B cell (primary cell): ENCODE measurements around the gene NUDT4. TPM values are rescaled to one million over a fixed set of nuclear protein-coding genes. Genes with fewer than 3 reads are reported as not detected.

Experiments used
- ATAC-seq: fragments of 200-7000 bp; cut with Tn5 transposase; one replicate; pipeline ENCODE4 v1.10.0; 2021; ENCODE audit warnings: low read depth, mild to moderate bottlenecking, moderate number of reproducible peaks, moderate library complexity
- CTCF ChIA-PET: fragments of 350-600 bp; sonication (Branson Sonifier 250); formaldehyde crosslinking; loops from one replicate; lab custom pipeline; 2021; ENCODE audit warnings: antibody characterized with exemption, inconsistent platforms; lab: Charles Lee
- POLR2A ChIA-PET: fragments of 350-600 bp; sonication (Branson Sonifier 250); formaldehyde crosslinking; loops from one replicate; lab custom pipeline; 2021; ENCODE audit warnings: antibody characterized with exemption; lab: Charles Lee
- DNase-seq: peaks from one replicate; pipeline ENCODE4 v3.0.0; 2013
- H2AFZ ChIP-seq: 2 replicates; pipeline ENCODE4 v1.6.1; 2012; ENCODE audit warnings: mild to moderate bottlenecking, low read depth, low read length; ENCODE audit not compliant: insufficient read depth, poor library complexity, severe bottlenecking
- H3K27ac ChIP-seq, 2 donors: 1 replicate in 1 of 2; 2 replicates in 1 of 2; pipeline ENCODE4 v1.5.1; 2012 to 2013; ENCODE audit warnings: low read length in 2 of 2, mild to moderate bottlenecking in 2 of 2, moderate library complexity in 1 of 2
- H3K27me3 ChIP-seq, 4 experiments: fragments of 200-600 bp in 1 of 4; sonication (generic) in 1 of 4; replicated peaks in 1 of 4; 1 replicate in 2 of 4; 2 replicates in 2 of 4; pipeline versions ENCODE4 v1.6.1 to v1.7.0; 2013 to 2016; ENCODE audit warnings: low read length in 3 of 4, mild to moderate bottlenecking in 2 of 4, mixed read lengths in 1 of 4, moderate library complexity in 1 of 4; ENCODE audit not compliant: insufficient read depth in 4 of 4, control insufficient read depth in 3 of 4; ENCODE audit errors: control extremely low read depth in 1 of 4
- H3K36me3 ChIP-seq, 2 experiments: replicated peaks in 1 of 2; 1 replicate in 1 of 2; 2 replicates in 1 of 2; pipeline versions ENCODE4 v1.6.1 to v1.7.1; 2013; ENCODE audit warnings: low read length in 1 of 2; ENCODE audit not compliant: insufficient read depth in 2 of 2, control insufficient read depth in 1 of 2; ENCODE audit errors: control extremely low read depth in 1 of 2, extremely low read depth in 1 of 2
- H3K4me1 ChIP-seq, 2 donors: fragments of 200-600 bp in 1 of 2; sonication (generic) in 1 of 2; 1 replicate in 1 of 2; 2 replicates in 1 of 2; pipeline versions ENCODE4 v1.5.1 to v1.6.1; 2013 to 2017; ENCODE audit warnings: low read length in 2 of 2; ENCODE audit not compliant: control insufficient read depth in 2 of 2, insufficient read depth in 2 of 2
- H3K4me2 ChIP-seq: replicated peaks from 2 replicates; pipeline ENCODE3; 2012; ENCODE audit warnings: mild to moderate bottlenecking, low read depth, low read length; ENCODE audit not compliant: poor library complexity, severe bottlenecking
- H3K4me3 ChIP-seq, 5 experiments: fragments of 200-600 bp in 1 of 5; sonication (generic) in 1 of 5; 1 replicate in 3 of 5; 2 replicates in 2 of 5; pipeline versions ENCODE4 v1.5.1 to v1.7.0; 2011 to 2016; ENCODE audit warnings: low read length in 4 of 5, mild to moderate bottlenecking in 4 of 5, low read depth in 2 of 5, control low read depth in 1 of 5, moderate library complexity in 1 of 5; ENCODE audit not compliant: insufficient read depth in 1 of 5; ENCODE audit errors: control extremely low read depth in 1 of 5, extremely low read depth in 1 of 5
- H3K79me2 ChIP-seq: fragments of 200-600 bp; sonication (generic); one replicate; pipeline ENCODE4 v1.6.0; 2016; ENCODE audit warnings: low read length; ENCODE audit not compliant: control insufficient read depth, insufficient read depth
- H3K9ac ChIP-seq: fragments of 200-600 bp; sonication (generic); 2 replicates; pipeline ENCODE4 v1.6.1; 2017; ENCODE audit warnings: mild to moderate bottlenecking, low read length, moderate library complexity
- H3K9me3 ChIP-seq, 3 donors: one replicate each; pipeline versions ENCODE4 v1.6.1 to v1.7.1; 2013; ENCODE audit warnings: low read length in 2 of 3; ENCODE audit not compliant: control insufficient read depth in 2 of 3, insufficient read depth in 1 of 3; ENCODE audit errors: control extremely low read depth in 1 of 3
- H4K20me1 ChIP-seq: 2 replicates; pipeline ENCODE4 v1.6.0; 2012; ENCODE audit warnings: mild to moderate bottlenecking, low read length; ENCODE audit not compliant: insufficient read depth, control insufficient read depth, poor library complexity, severe bottlenecking
- H3K27ac Mint-ChIP-seq: one replicate; pipeline ENCODE4 v1.8.0; 2021; ENCODE audit warnings: mixed read lengths
- H3K27me3 Mint-ChIP-seq: one replicate; pipeline ENCODE4 v1.8.0; 2021; ENCODE audit warnings: mixed read lengths
- H3K4me1 Mint-ChIP-seq: one replicate; pipeline ENCODE4 v1.8.0; 2021; ENCODE audit warnings: mixed read lengths
- H3K4me3 Mint-ChIP-seq: one replicate; pipeline ENCODE4 v1.8.0; 2021; ENCODE audit warnings: mixed read lengths
- H3K9me3 Mint-ChIP-seq: one replicate; pipeline ENCODE4 v1.8.0; 2022; ENCODE audit warnings: mixed read lengths; ENCODE audit not compliant: insufficient read depth
- EZH2 ChIP-seq: IDR thresholded peaks from 2 replicates; pipeline ENCODE4 v1.6.1; 2012; ENCODE audit warnings: borderline replicate concordance, low read depth, mild to moderate bottlenecking, moderate library complexity, low read length; ENCODE audit not compliant: insufficient read depth, poor library complexity, severe bottlenecking
- WGBS: methylation state at CpG from one replicate; pipeline ENCODE4 v1.1.5; 2013; ENCODE audit warnings: missing lambda C conversion rate; ENCODE audit not compliant: insufficient coverage; 5-methylcytosine and 5-hydroxymethylcytosine counted together
- intact Hi-C: fragments of 100-400 bp; cut with micrococcal nuclease; formaldehyde crosslinking; loops from one replicate; pipeline ENCODE4 v1.10.0; 2022
- polyA plus RNA-seq: library from polyadenylated mRNA; depleted of rRNA; stranded (reverse); fragments of >200 nt; gene quantifications from 2 replicates; pipeline ENCODE4 v1.2.3, GENCODE V29; 2012
- total RNA-seq, 2 donors: library from RNA; stranded (reverse); fragments of 120-200 nt in 1 of 2; gene quantifications; 1 replicate in 1 of 2; 2 replicates in 1 of 2; pipeline versions ENCODE4 v1.2.3 to v1.2.4, GENCODE V29; 2013 to 2022
- TF ChIP-seq, protein P1 (sequence below): fragments of 200-600 bp; IDR thresholded peaks from one replicate; pipeline ENCODE4 v1.8.0; 2022; ENCODE audit warnings: antibody characterized with exemption, mild to moderate bottlenecking

Gene NUDT4
- total and polyA plus RNA-seq, 2 donors (not counting 1 experiment from before 2014, with no cell fraction given), result 18.3 to 56.8 TPM

DNA sequence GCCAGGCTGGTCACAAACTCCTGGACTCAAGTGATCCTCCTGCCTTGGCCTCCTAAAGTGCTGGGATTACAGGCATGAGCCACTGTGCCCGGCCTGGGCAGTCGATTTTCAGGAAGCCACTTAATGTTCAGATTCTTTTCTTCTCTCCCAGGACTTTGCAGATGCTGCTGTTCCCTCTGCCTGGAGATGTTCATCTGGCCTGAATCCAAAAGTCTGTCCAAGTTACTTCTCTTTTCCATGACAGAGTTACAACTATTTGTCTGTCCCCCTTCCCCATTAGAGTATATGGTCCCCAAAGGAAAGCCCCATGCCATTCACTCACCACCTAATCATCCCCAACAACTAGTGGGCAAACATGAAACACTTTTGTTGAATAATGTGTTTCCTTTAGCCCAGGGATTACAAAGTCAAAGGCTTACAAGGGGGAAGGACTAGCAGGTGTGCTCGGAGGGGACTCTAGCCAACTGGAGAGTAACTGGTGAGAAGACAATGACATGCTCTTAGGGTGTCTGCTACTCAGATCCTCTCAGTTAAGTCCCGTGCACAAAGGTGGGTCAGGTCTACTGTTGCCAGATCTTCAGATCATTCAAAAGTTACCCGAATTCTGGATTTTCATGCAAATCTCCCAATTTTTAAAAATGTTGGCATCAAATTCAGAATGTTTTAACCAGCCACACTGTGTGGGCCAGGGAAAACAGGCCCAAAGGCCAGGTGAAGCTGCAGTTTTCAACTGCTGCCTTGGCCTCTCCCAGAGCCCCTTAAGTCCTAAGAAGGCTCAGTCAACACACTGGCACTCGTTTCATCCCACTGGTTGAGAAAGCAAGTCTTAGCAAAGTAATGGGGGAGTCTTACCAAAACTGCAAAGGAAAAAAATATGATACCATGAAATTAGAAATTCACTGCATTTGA lies 29.6 kb downstream of the NUDT4 start:
- peaks cover 11 to 44% of the 10 kb centered on the region in 2 experiments for H3K36me3 ChIP-seq
- no peaks in the 10 kb centered on the region for H3K4me1 ChIP-seq
- WGBS, result 92% methylated on average over 5 of the region's 6 CpGs
- peaks cover 6% of the 10 kb centered on the region for H3K4me1 Mint-ChIP-seq
- H3K4me3 ChIP-seq, result no peak overlapping the region
- no peak overlapping the region for H3K27ac Mint-ChIP-seq
- H3K4me2 ChIP-seq, result no peak overlapping the region
- no peaks in the 10 kb centered on the region for H3K27me3 Mint-ChIP-seq
- ChIA-PET POLR2A (no interaction called here), CTCF (interaction anchor here (0.8 to 2.5 kb wide), 6 partner anchors 9 to 420 kb away, joined by 3 to 10 read pairs (median 6); no protein-coding TSS in a partner anchor)
- no peak overlapping the region for H2AFZ ChIP-seq
- no peak overlapping the region for H3K4me3 Mint-ChIP-seq
- TF ChIP-seq EZH2, result no peak
- TF ChIP-seq, protein P1, sequence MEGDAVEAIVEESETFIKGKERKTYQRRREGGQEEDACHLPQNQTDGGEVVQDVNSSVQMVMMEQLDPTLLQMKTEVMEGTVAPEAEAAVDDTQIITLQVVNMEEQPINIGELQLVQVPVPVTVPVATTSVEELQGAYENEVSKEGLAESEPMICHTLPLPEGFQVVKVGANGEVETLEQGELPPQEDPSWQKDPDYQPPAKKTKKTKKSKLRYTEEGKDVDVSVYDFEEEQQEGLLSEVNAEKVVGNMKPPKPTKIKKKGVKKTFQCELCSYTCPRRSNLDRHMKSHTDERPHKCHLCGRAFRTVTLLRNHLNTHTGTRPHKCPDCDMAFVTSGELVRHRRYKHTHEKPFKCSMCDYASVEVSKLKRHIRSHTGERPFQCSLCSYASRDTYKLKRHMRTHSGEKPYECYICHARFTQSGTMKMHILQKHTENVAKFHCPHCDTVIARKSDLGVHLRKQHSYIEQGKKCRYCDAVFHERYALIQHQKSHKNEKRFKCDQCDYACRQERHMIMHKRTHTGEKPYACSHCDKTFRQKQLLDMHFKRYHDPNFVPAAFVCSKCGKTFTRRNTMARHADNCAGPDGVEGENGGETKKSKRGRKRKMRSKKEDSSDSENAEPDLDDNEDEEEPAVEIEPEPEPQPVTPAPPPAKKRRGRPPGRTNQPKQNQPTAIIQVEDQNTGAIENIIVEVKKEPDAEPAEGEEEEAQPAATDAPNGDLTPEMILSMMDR, result no peak
- DNase-seq (no peak), ATAC-seq (no peak)
- no peaks in the 10 kb centered on the region for H3K27me3 ChIP-seq
- H3K9ac ChIP-seq, result no peak overlapping the region
- intact Hi-C loops, result no loop called here
- H3K79me2 ChIP-seq, result peaks cover 10% of the 10 kb centered on the region
- peaks cover 27% of the 10 kb centered on the region for H4K20me1 ChIP-seq
- no peaks in the 10 kb centered on the region for H3K9me3 Mint-ChIP-seq
- no peaks in the 10 kb centered on the region for H3K9me3 ChIP-seq
- peak overlapping the region in 1 of 2 donors; percentile 15 for H3K27ac ChIP-seq

DNA sequence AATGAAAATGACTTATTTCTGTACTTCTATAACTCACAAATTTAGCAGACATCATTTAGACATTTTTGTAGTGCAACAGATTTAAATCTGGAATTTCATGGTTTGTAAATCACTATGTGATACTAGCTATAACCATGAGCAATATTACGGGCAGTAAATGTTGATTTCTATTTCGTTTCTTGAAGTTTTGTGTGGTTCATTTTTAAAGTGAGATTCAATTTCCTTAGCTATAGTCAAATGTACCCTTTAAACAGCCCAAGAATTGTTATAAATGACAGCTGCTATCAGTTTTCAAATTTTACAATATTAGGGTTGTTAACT lies 30.2 kb downstream of the NUDT4 start:
- TF ChIP-seq, protein P1, result no peak
- TF ChIP-seq EZH2, result no peak
- peaks cover 29% of the 10 kb centered on the region for H4K20me1 ChIP-seq
- no peak overlapping the region for H3K4me2 ChIP-seq
- no peak overlapping the region for H2AFZ ChIP-seq
- H3K4me3 ChIP-seq, result no peak overlapping the region
- intact Hi-C loops, result no loop called here
- H3K9me3 ChIP-seq, result no peaks in the 10 kb centered on the region
- H3K4me1 ChIP-seq, result peaks cover under 1 to 1% of the 10 kb centered on the region in 2 donors
- Mint-ChIP-seq H3K4me3 (no peak overlapping the region), H3K27me3 (no peaks in the 10 kb centered on the region), H3K27ac (no peak overlapping the region), H3K9me3 (no peaks in the 10 kb centered on the region), H3K4me1 (peaks cover 9% of the 10 kb centered on the region)
- no peak for DNase-seq
- no CpG with 5 or more reads among the region's 2 CpGs for WGBS
- POLR2A ChIA-PET, result no interaction called here
- H3K27ac ChIP-seq, result no peak overlapping the region
- H3K79me2 ChIP-seq, result peaks cover 16% of the 10 kb centered on the region
- H3K9ac ChIP-seq, result no peak overlapping the region
- H3K27me3 ChIP-seq, result no peaks in the 10 kb centered on the region
- CTCF ChIA-PET, result interaction anchor here (0.8 to 1.8 kb wide), 5 partner anchors 10 to 420 kb away, joined by 3 to 10 read pairs (median 6); no protein-coding TSS in a partner anchor
- no peak for ATAC-seq
- H3K36me3 ChIP-seq, result peaks cover 9 to 42% of the 10 kb centered on the region in 2 experiments
